Retina (tissue), 1 donor: ENCODE data around the gene RPP14.
A peak's percentile ranks its signal among the peaks of the same experiment; 100 is the strongest.
"Not testable (repeated sequence)": the region's sequence is repeated elsewhere in the genome, so short reads cannot be mapped to it uniquely, and the experiment has no call there.

Experiments used
- DNase-seq: peaks from one replicate; pipeline ENCODE4 v3.0.0-alpha.2; 2016

RPP14 gene

GRCh38 chr3:58305882-58306711 lies at the start of gene RPP14, which contains the start of gene HTD2:
Gene RPP14 (plus strand): TSS chr3:58306245. CDS start chr3:58310330, 4,085 bp downstream.
Gene HTD2 (plus strand): TSS chr3:58306520. CDS start chr3:58317614, 11,094 bp downstream.
- DNase-seq = peak; percentile 100

DNA sequence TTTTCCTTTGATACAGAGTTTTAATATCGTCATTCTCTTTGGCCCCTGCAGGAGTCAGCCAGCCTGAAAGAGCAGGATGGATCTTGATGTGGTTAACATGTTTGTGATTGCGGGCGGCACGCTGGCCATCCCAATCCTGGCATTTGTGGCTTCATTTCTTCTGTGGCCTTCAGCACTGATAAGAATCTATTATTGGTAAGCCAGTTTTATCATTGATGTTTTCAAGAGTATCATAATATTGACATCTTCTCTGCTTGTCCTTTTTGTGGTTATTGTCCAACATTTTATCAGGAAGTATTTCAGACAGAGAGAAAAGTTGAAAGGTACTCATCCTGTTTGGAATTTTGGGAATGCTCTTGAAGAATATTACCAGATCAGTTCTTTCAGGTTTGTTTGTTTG lies 49.5 kb upstream of the RPP14 start:
- DNase-seq = no peak

- peak; percentile 30 for DNase-seq
These were observed 47.5 kb upstream of the RPP14 start for GRCh38 chr3:58258392-58259055.

DNA sequence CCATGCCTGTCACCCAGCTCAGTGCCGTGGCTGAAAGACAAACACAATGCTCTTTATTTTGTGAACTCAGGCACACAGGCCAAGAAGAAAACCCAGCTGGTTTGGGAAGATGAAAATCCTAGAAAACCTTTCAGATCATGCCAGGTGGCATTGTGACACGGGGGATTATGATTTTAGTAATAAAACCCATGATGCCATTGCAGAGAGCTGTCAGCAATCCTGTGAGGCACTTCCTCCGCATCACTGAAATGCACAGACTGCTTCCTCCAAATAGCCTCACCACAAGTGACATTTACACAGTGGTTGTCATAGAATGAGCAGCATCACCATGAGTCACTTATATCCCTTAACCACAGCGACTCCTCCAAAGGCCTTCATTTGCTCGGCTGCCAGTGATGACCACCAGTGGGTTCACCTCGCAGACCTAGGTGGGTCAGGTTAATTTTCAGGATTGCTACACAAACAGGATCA lies 45.7 kb upstream of the RPP14 start:
- DNase-seq = peak; percentile 29

DNA sequence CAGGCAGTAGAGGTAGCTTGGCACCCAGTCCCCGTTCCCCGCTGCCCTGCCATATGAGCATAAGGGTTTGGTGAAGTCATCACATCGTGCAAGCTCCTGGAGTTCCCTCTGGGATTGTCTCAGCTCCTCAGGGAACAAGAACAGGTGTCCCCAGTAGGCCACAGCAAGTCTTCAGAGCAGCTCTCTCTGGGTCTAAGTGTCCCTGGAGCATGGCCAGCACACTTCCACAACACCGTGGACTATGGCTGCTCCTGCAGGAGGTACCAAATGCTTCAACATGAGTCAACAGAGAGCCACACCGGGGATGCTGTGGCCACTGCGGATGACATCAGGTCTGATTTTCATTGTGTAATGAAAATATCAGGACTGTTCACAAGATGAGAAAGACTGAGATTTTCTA lies 45.3 kb upstream of the RPP14 start:
- peak; percentile 19 for DNase-seq

- DNase-seq = no peak
These were observed 43.9 kb upstream of the RPP14 start for GRCh38 chr3:58261954-58262666.

GRCh38 chr3:58266577-58266976 lies 39.5 kb upstream of the RPP14 start:
- DNase-seq = no peak

DNA sequence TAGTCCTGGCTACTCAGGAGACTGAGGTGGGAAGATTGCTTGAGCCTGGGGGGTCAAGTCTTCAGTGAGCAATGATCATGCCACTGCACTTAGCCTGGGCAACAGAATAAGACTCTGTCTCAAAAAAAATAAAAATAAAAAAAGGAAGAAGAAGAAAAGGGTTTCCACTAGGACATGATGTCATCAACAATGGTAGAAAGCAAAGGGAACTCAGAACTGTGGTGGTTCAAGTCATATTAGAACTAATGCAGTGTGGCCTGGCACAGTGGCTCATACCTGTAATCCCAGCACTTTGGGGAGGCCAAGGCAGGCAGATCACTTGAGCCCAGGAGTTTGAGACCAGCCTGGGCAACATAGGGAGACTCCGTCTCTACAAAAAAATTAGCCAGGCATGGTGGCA lies 38.5 kb upstream of the RPP14 start:
- DNase-seq = not testable (repeated sequence)

DNA sequence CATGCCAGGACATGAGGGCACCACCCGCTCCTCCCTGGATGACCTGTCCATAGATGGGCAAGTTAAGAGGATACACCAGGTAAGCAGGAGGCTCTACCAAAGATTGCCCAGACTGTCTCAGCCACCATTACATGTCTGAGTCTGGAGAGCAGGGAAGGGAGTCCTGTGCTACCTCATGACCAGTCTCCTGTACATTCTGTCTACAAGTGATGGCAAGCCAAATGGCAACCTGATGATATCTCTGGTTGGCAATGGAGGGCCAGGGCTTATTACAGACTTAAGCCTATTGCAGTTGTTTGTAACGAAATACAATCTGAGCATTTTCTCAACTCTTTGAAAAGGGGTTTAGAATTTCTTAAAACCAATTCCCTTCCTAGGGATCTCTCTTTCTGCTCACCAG lies 36.7 kb upstream of the RPP14 start:
- DNase-seq = no peak

DNA sequence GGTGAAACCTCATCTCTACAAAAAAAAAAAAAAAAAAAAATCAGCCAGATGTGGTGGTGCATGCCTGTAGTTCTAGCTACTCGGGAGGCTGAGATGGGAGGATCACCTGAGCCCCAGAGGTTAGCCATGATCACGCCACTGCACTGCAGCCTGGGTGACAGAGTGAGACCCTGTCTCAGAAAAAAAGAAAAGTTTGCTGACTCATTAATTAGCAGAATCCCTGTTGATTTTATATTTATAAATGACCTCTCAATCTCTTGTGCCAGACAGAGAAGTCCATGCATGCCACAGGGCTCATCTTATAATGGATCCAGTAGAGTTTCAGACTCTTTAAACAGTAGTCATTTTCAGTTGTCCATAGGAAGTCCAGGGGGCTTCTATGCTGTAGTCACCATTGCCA lies 35.6 kb upstream of the RPP14 start:
- DNase-seq = no peak

- DNase-seq = no peak
These were observed 34.0 kb upstream of the RPP14 start for GRCh38 chr3:58271901-58272501.

DNA sequence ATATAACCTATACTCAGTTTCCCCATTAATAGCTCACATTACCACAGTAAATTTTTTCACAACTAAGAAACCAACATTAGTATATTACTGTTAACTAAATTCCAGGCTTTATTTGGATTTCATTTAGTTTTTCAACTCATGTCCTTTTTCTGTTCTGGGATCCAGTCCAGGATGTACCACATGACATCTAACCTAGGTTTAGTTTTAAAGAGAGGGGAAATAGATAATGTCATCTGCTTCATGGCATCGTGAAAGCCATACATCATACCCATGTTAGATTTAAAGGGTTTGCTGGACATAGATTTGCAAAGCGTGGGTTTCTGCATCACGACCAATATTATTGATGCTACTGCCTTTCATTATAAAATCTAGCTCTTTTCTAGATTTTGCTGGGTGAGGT lies 33.2 kb upstream of the RPP14 start:
- no peak for DNase-seq

GRCh38 chr3:58273362-58273761 lies 32.7 kb upstream of the RPP14 start:
- DNase-seq = not testable (repeated sequence)

DNA sequence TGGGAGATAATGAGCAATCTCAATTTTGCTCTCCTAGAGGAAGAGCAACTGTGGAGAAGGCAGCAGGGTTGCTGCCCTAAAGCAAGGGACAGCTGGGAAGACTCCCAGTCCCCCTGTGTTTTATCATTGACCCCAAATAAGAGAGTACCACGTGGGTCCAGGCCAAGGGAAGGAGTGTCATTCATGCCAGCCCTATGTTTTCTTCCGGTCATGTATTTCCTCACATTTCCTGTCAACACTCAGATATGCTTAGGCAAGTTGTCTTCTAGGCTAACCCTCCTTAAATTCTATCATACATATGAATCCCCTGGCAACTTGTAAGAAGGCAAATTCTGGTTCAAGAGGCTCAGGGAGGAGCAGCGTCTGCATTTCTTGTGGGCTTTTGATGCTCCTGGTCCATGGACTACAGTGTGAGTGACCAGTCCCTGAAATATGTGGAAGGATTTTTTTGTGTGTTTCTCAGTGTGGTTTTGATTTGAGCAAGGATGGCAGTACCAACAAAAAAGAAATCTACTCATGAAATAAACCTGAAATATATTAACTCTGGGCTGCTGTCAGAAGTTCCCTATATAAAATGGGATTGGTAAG lies 31.9 kb upstream of the RPP14 start:
- DNase-seq = no peak

DNA sequence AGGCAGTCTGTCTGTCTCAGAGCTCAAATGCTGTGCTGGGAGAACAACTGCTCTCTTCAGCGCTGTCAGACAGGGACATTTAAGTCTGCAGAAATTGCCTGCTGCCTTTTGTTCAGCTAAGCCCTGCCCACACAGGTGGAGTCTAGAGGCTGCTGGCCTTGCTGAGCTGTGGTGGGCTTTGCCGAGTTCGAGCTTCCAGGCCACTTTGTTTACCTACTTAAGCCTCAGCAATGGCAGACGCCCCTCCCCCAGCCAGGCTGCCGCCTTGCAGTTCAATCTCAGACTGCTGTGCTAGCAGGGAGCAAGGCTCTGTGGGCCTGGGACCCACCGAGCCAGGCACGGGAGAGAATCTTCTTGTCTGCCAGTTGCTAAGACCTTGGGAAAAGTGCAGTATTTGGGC lies 25.0 kb upstream of the RPP14 start:
- DNase-seq = no peak

DNA sequence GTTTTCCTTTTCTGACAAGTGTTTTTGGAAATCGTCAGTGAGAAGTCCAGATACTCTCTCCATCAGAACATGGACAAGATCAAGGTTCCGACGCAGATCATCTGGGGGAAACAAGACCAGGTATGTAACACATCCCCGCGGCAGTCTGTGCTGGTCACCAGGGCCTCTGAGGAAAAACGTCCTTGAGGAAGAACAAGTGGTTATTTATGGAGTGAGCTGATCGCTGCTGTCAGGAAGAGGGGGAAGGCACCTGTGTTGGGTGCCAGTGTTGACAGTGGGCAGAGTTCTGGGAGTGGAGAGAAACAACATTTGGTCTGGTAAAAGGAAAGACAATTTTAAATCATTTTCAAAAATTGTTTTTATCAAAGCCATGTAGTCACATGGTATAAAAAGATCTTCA lies 20.7 kb upstream of the RPP14 start:
- DNase-seq = no peak

DNA sequence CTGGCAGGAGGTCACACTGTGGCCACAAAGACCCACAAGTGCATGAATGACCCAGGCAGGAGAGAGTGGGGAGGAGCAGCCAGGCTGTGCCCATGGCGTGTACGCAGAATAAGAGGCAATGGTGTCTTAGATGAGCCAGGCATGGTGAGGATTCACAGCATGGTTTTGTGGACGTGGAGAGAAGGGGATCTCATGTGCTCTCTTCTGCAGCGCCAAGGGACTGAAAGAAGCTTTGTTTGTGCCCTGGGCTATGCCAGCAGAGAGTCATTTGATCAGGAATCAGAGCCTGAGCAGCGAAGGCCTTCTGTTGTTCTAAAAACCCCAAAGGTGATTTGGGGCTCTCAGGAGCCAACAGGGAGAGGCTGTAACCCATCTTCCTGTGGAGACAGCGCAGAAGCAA lies 18.7 kb upstream of the RPP14 start:
- DNase-seq = no peak

- no peak for DNase-seq
These were observed 17.9 kb upstream of the RPP14 start for GRCh38 chr3:58288011-58288728.

DNA sequence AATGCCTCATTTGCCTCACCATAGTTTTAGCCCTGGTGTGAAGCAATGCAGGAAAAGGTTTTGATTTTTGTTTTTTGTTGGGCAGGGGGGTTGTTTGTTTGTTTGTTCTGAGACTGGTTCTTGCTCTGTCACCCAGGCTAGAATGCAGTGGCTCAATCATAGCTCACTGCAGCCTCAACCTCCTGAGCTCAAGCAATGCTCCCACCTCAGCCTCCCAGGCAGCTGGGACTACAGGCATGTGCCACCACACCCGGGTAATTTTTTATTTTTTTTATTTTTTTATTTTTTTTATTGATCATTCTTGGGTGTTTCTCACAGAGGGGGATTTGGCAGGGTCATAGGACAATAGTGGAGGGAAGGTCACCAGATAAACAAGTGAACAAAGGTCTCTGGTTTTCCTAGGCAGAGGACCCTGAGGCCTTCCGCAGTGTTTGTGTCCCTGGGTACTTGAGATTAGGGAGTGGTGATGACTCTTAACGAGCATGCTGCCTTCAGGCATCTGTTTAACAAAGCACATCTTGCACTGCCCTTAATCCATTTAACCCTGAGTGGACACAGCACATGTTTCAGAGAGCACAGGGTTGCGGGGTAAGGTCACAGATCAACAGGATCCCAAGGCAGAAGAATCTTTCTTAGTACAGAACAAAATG lies 17.0 kb upstream of the RPP14 start:
- not testable (repeated sequence) for DNase-seq

GRCh38 chr3:58290446-58290845 lies 15.6 kb upstream of the RPP14 start:
- not testable (repeated sequence) for DNase-seq

GRCh38 chr3:58291671-58292338 lies 14.2 kb upstream of the RPP14 start:
- no peak for DNase-seq
